SK-N-SH treated with all-trans-retinoic acid at 6 μM for 48 hours (cell line): ENCODE data around the gene KRT78.

Experiments
- ATAC-seq: fragments of 200-7000 bp; cut with Tn5 transposase; 3 replicates; pipeline ENCODE4 v1.9.1; 2020; ENCODE audit warnings: mild to moderate bottlenecking, moderate library complexity
- ARNTL ChIP-seq: fragments of 450-650 bp; formaldehyde crosslinking; IDR thresholded peaks from 2 replicates; pipeline ENCODE4 v1.5.0; 2020; ENCODE audit warnings: low read depth, mild to moderate bottlenecking, moderate library complexity, borderline replicate concordance
- BACH2 ChIP-seq: fragments of 250-450 bp; sonication (Bioruptor Pico); IDR thresholded peaks from 2 replicates; pipeline ENCODE4 v1.9.0; 2021; ENCODE audit warnings: mild to moderate bottlenecking, borderline replicate concordance
- CSDC2 ChIP-seq: fragments of 250-450 bp; sonication (Bioruptor Pico); IDR thresholded peaks from 2 replicates; pipeline ENCODE4 v1.5.0; 2020; ENCODE audit warnings: mild to moderate bottlenecking, moderate library complexity
- ESRRG ChIP-seq: fragments of 250-450 bp; sonication (Bioruptor Pico); IDR thresholded peaks from 2 replicates; pipeline ENCODE4 v1.6.1; 2021; ENCODE audit warnings: mild to moderate bottlenecking
- GLIS3 ChIP-seq: fragments of 250-450 bp; sonication (Bioruptor Pico); IDR thresholded peaks from 2 replicates; pipeline ENCODE4 v1.5.0; 2020; ENCODE audit warnings: mild to moderate bottlenecking, moderate library complexity
- ISL1 ChIP-seq: fragments of 250-450 bp; sonication (Bioruptor Pico); IDR thresholded peaks from 2 replicates; pipeline ENCODE4 v2.1.2; 2022; ENCODE audit warnings: mild to moderate bottlenecking, moderate library complexity
- OSR1 ChIP-seq: fragments of 250-450 bp; sonication (Bioruptor Pico); IDR thresholded peaks from 2 replicates; pipeline ENCODE4 v1.8.0; 2022; ENCODE audit warnings: moderate library complexity, mild to moderate bottlenecking, inconsistent platforms
- PPARA ChIP-seq: fragments of 250-450 bp; sonication (Bioruptor Pico); IDR thresholded peaks from 2 replicates; pipeline ENCODE4 v1.5.0; 2020; ENCODE audit warnings: mild to moderate bottlenecking, borderline replicate concordance
- RARB ChIP-seq: fragments of 250-450 bp; sonication (Bioruptor Pico); IDR thresholded peaks from 2 replicates; pipeline ENCODE4 v1.8.0; 2021; ENCODE audit warnings: mild to moderate bottlenecking, moderate library complexity
- TCF4 ChIP-seq: fragments of 250-450 bp; sonication (Bioruptor Pico); IDR thresholded peaks from 2 replicates; pipeline ENCODE4 v1.8.0; 2021; ENCODE audit warnings: mild to moderate bottlenecking, moderate library complexity, borderline replicate concordance
- ZC3H10 ChIP-seq: fragments of 250-450 bp; sonication (Bioruptor Pico); IDR thresholded peaks from 2 replicates; pipeline ENCODE4 v1.5.1; 2021; ENCODE audit warnings: mild to moderate bottlenecking, moderate library complexity
- ZFP3 ChIP-seq: fragments of 250-450 bp; sonication (Bioruptor Pico); IDR thresholded peaks from 2 replicates; pipeline ENCODE4 v1.5.0; 2020; ENCODE audit warnings: mild to moderate bottlenecking, moderate library complexity
- ZFP30 ChIP-seq: fragments of 450-650 bp; formaldehyde crosslinking; IDR thresholded peaks from 2 replicates; pipeline ENCODE4 v1.5.0; 2022; ENCODE audit warnings: mild to moderate bottlenecking, moderate library complexity
- ZNF565 ChIP-seq: fragments of 450-650 bp; formaldehyde crosslinking; conservative IDR thresholded peaks from 2 replicates; pipeline ENCODE4 v1.5.0; 2020; ENCODE audit warnings: low read depth, mild to moderate bottlenecking, moderate library complexity
- ZNF70 ChIP-seq: fragments of 450-650 bp; formaldehyde crosslinking; IDR thresholded peaks from 2 replicates; pipeline ENCODE4 v1.5.0; 2020; ENCODE audit warnings: mild to moderate bottlenecking, moderate library complexity
- ZNF8 ChIP-seq: fragments of 450-650 bp; formaldehyde crosslinking; IDR thresholded peaks from 2 replicates; pipeline ENCODE4 v1.5.0; 2020; ENCODE audit warnings: mild to moderate bottlenecking, moderate library complexity
- TF ChIP-seq, protein P1 (sequence below): fragments of 250-450 bp; sonication (Bioruptor Pico); IDR thresholded peaks from 2 replicates; pipeline ENCODE4 v1.5.1; 2021; ENCODE audit warnings: mild to moderate bottlenecking, moderate library complexity
- TF ChIP-seq, protein P2 (sequence below): fragments of 250-450 bp; sonication (Bioruptor Pico); IDR thresholded peaks from 2 replicates; pipeline ENCODE4 v1.8.0; 2020; ENCODE audit warnings: mild to moderate bottlenecking, moderate library complexity, borderline replicate concordance
- TF ChIP-seq, protein P3 (sequence below): fragments of 250-450 bp; sonication (Bioruptor Pico); IDR thresholded peaks from 2 replicates; pipeline ENCODE4 v1.8.0; 2021; ENCODE audit warnings: low read depth, mild to moderate bottlenecking, moderate library complexity, borderline replicate concordance
- TF ChIP-seq, protein P4 (sequence below): fragments of 250-450 bp; sonication (Bioruptor Pico); IDR thresholded peaks from 2 replicates; pipeline ENCODE4 v1.5.1; 2020; ENCODE audit warnings: low read depth, mild to moderate bottlenecking, moderate library complexity
- TF ChIP-seq, protein P5 (sequence below): fragments of 250-450 bp; sonication (Bioruptor Pico); IDR thresholded peaks from 2 replicates; pipeline ENCODE4 v1.5.0; 2020; ENCODE audit warnings: mild to moderate bottlenecking, moderate library complexity

The KRT78 gene

DNA sequence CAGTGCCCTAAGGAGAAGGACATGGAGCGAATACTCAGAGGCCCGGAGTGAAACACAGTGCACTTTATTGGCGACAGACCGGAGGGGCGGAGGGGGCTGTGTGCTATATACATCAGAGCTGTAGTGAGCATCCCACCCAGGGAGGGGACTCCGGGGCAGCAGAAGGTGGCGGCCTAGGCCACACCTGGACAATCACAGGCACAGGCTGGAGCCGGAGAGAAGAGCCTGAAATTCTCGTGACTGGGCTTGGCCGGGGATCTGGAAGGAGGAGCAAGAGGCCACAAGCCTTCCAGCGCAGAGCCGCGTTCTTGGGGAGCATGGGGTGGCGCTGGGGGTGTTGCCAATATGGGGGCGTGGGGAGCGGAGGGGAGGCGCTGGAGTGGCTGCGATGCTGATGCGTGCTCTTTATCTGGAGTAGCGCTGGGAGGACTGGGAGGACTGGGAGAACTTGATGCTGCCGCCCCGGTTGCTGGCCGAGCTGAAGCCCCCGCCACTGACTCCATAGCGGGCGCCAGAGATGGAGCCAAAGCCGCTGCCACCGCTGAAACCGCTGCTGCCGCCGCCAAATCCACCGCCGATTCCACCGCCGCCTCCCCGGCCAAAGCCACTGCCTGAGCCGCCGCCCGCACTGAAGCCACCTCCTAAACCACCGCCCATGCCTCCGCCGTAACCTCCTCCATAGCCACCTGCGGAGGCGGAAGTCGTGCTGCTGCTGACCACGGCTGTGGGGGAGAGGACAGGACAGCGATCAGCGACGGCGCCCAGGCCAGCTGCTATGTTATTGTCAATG is 59.0 kb downstream of the KRT78 start:
- TF ChIP-seq, protein P1, sequence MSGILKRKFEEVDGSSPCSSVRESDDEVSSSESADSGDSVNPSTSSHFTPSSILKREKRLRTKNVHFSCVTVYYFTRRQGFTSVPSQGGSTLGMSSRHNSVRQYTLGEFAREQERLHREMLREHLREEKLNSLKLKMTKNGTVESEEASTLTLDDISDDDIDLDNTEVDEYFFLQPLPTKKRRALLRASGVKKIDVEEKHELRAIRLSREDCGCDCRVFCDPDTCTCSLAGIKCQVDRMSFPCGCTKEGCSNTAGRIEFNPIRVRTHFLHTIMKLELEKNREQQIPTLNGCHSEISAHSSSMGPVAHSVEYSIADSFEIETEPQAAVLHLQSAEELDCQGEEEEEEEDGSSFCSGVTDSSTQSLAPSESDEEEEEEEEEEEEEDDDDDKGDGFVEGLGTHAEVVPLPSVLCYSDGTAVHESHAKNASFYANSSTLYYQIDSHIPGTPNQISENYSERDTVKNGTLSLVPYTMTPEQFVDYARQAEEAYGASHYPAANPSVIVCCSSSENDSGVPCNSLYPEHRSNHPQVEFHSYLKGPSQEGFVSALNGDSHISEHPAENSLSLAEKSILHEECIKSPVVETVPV (CRISPR knock-in tag): no peak
- TF ChIP-seq, protein P2, sequence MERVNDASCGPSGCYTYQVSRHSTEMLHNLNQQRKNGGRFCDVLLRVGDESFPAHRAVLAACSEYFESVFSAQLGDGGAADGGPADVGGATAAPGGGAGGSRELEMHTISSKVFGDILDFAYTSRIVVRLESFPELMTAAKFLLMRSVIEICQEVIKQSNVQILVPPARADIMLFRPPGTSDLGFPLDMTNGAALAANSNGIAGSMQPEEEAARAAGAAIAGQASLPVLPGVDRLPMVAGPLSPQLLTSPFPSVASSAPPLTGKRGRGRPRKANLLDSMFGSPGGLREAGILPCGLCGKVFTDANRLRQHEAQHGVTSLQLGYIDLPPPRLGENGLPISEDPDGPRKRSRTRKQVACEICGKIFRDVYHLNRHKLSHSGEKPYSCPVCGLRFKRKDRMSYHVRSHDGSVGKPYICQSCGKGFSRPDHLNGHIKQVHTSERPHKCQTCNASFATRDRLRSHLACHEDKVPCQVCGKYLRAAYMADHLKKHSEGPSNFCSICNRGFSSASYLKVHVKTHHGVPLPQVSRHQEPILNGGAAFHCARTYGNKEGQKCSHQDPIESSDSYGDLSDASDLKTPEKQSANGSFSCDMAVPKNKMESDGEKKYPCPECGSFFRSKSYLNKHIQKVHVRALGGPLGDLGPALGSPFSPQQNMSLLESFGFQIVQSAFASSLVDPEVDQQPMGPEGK (CRISPR knock-in tag): no peak
- no peak for TF ChIP-seq ZFP30
- no peak for TF ChIP-seq ZNF8
- no peak for TF ChIP-seq RARB (CRISPR knock-in tag)
- TF ChIP-seq GLIS3 (CRISPR knock-in tag): no peak
- TF ChIP-seq ZFP3: no peak
- no peak for TF ChIP-seq ESRRG (CRISPR knock-in tag)
- TF ChIP-seq, protein P3, sequence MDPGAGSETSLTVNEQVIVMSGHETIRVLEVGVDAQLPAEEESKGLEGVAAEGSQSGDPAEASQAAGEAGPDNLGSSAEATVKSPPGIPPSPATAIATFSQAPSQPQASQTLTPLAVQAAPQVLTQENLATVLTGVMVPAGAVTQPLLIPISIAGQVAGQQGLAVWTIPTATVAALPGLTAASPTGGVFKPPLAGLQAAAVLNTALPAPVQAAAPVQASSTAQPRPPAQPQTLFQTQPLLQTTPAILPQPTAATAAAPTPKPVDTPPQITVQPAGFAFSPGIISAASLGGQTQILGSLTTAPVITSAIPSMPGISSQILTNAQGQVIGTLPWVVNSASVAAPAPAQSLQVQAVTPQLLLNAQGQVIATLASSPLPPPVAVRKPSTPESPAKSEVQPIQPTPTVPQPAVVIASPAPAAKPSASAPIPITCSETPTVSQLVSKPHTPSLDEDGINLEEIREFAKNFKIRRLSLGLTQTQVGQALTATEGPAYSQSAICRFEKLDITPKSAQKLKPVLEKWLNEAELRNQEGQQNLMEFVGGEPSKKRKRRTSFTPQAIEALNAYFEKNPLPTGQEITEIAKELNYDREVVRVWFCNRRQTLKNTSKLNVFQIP (CRISPR knock-in tag): no peak
- no peak for ATAC-seq

DNA sequence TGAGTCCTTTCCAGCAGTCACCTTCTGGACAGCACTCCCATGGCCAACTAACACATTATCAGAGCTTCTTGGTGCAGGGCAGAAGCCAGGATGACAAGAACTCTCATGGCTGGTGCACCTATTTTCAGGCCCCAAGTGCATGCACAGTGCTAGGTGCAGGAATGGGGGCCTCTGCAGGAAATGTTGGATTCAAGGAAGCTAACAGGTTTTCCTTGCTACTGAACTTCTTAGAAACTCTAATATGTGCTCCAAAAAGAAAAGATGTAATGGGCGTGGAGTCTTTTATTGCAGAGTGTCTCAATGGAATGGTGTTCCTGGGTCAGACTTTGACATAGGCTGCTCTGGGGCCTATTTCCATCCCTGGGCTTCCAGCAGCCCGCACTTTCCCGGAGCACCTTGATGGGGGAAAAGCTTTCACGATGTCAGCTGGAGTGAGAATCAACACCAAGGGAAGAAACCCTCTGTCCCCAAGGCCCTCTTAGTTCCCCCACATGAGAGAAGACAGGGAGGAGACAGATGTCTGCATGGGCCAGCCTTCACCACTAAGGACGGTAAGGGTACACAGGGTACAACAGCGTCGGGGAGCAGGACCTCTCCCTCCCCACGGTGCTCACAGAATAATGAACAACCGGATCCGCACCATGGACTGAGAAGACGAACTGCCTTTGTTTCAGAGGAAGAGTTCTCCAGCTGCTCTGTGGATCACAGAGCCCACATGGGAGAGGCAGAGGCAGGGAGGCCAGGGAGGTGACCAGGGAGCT is 59.7 kb downstream of the KRT78 start:
- TF ChIP-seq PPARA (CRISPR knock-in tag) (no peak), TCF4 (CRISPR knock-in tag) (no peak), ZFP30 (no peak), GLIS3 (CRISPR knock-in tag) (no peak), ISL1 (no peak), ZC3H10 (CRISPR knock-in tag) (no peak), ZNF70 (CRISPR knock-in tag) (no peak), OSR1 (CRISPR knock-in tag) (no peak), ARNTL (CRISPR knock-in tag) (no peak), RARB (CRISPR knock-in tag) (no peak), ZFP3 (no peak), CSDC2 (CRISPR knock-in tag) (no peak), BACH2 (CRISPR knock-in tag) (no peak), ZNF565 (CRISPR knock-in tag) (no peak)
- TF ChIP-seq, protein P4, sequence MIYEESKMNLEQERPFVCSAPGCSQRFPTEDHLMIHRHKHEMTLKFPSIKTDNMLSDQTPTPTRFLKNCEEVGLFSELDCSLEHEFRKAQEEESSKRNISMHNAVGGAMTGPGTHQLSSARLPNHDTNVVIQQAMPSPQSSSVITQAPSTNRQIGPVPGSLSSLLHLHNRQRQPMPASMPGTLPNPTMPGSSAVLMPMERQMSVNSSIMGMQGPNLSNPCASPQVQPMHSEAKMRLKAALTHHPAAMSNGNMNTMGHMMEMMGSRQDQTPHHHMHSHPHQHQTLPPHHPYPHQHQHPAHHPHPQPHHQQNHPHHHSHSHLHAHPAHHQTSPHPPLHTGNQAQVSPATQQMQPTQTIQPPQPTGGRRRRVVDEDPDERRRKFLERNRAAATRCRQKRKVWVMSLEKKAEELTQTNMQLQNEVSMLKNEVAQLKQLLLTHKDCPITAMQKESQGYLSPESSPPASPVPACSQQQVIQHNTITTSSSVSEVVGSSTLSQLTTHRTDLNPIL (CRISPR knock-in tag): no peak
- TF ChIP-seq, protein P2 (CRISPR knock-in tag): no peak
- TF ChIP-seq, protein P3 (CRISPR knock-in tag): no peak
- TF ChIP-seq, protein P5, sequence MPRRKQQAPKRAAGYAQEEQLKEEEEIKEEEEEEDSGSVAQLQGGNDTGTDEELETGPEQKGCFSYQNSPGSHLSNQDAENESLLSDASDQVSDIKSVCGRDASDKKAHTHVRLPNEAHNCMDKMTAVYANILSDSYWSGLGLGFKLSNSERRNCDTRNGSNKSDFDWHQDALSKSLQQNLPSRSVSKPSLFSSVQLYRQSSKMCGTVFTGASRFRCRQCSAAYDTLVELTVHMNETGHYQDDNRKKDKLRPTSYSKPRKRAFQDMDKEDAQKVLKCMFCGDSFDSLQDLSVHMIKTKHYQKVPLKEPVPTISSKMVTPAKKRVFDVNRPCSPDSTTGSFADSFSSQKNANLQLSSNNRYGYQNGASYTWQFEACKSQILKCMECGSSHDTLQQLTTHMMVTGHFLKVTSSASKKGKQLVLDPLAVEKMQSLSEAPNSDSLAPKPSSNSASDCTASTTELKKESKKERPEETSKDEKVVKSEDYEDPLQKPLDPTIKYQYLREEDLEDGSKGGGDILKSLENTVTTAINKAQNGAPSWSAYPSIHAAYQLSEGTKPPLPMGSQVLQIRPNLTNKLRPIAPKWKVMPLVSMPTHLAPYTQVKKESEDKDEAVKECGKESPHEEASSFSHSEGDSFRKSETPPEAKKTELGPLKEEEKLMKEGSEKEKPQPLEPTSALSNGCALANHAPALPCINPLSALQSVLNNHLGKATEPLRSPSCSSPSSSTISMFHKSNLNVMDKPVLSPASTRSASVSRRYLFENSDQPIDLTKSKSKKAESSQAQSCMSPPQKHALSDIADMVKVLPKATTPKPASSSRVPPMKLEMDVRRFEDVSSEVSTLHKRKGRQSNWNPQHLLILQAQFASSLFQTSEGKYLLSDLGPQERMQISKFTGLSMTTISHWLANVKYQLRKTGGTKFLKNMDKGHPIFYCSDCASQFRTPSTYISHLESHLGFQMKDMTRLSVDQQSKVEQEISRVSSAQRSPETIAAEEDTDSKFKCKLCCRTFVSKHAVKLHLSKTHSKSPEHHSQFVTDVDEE: no peak
- TF ChIP-seq, protein P1 (CRISPR knock-in tag): no peak
- ATAC-seq: no peak
